HG03108 (cell line): ENCODE measurements around the gene BCL2L15.

Experiments used
- ATAC-seq: cut with Tn5 transposase; IDR thresholded peaks from one replicate; pipeline ENCODE4 v1.9.1; 2021; ENCODE audit warnings: moderate library complexity; ENCODE audit not compliant: unreplicated experiment

Gene BCL2L15

DNA sequence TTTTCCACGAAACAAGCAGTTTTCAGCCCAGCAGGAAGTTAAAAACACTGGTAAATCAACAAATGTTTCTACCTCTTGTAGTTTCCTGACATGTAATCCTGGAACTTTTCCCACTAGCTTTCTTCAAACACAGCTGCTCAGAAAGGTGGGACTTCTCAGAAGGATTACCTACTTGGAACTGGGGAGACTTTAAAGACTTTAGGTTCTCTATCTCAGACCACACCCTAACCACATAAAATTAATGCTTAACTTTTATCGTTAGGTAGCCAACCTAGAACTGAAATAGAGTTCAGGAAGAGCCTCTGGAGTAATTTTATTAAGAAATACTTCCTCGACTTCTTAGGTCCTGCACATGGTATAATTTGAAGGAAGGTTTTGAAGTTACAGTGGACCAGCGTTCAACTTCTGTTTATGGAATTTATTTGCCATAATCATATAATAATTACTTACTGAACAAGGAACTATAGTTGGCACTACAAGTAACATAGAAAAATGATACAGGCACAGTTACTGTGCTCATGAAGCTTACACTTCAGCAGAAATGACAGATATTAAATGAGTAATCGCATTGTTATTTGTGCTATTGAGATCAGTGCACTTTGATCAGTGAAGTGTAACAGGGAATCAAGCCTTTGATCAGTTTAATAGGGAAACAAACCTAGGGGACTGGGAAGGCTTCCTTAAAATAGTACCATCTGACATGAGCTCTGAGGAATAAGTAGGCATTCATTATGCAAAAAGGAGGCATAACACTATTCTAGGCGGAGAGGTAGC, at the start of gene BCL2L15:
Gene BCL2L15, minus strand, starts transcription at position 180 of the 774 bp plus-strand sequence. CDS start 206 bp downstream, outside the sequence.
- ATAC-seq: no peak

DNA sequence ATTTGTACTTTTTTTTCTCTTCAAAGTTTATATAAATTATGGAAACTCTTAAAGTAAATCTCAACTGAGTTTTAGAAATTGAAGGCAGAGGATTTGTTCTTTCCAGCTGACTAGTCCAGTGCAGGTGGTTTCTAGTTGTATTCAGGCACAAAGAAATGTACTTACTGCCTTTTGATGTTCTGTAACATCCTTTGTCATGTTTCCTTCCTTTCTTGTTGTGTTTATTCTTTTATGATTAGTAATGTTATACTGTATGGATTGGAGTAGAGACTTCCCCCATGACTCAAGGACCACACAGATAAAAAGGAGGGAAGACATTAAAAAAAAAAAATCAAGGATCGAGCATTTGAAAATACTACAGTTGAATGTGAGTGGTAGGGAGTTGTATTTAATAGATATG, 49.8 kb upstream of the BCL2L15 start:
- no peak for ATAC-seq

DNA sequence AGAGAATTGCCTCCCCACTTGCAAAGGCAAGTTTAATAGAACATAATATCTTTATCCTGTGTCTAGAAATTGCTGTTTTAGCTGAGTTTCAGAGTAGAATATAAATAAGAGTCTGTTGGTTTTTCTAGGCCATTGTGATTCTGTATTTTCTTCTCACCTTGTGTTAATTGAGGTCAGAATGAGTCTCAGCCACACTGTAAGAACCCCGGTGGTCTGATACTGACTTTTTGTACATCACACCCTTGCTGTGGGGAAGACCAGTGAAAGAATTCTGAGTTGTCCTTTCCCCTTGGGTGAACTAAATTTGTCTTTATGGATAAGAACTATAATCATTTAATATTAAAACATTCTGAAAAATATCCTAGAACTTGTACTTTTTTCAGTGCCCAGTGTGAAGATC, 48.6 kb upstream of the BCL2L15 start:
- ATAC-seq: no peak

DNA sequence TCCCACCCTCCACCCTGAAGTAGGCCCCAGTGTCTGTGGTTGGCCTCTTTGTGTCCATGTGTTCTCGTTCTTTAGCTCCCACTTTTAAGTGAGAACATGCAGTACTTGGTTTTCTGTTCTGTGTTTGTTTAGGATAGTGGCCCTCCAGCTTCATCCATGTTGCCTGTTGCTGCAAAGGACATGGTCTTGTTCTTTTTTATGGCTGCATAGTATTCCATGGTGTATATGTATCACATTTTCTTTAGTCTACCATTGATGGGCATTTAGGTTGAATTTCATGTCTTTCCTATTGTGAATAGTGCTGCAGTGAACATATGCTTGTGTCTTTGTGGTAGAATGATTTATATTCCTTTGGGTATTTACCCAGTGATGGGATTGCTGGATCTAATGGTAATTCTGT, 47.8 kb upstream of the BCL2L15 start:
- no peak for ATAC-seq

DNA sequence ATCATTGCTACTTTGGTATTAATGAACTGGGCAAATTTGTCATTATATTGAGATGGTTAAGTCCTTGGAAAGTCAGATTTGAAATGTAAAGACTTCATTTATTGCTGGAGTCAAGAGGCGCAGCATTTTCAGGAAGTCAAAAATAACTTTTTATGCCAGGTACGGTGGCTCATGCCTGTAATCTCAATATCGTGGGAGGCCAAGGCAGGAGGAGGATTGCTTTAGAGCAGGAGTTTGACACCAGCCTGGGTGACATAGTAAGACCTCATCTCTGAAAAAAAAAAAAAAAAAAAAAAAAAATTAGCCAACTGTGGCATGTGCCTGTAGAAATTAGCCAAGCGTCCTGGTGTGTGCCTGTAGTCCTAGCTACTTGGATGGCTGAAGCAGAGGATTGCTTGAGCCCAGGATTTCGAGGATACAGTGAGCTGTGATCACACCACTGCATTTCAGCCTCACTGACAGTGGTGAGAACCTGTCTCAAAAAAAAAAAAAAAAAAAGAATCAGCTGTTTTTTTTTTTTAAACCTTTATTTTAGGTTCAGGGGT, 47.2 kb upstream of the BCL2L15 start:
- ATAC-seq: no peak

DNA sequence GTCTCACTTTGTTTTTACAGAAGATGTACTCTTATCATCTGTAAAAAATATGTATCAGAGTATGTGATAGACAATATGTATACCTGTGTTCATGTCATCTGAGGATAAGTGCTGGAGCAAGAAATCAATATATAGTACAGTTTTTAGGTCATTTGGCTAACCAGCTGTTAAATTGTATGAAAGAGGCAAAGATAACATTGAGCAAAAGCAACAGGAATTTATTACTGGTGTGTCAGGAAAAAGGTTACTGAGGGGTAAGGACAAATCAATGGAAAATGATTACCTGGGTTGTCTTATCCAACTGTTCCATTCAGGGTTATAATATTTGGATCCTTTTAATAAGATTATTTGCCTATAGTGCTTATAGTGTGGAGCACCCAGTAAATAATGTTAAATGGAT, 46.6 kb upstream of the BCL2L15 start:
- no peak for ATAC-seq

DNA sequence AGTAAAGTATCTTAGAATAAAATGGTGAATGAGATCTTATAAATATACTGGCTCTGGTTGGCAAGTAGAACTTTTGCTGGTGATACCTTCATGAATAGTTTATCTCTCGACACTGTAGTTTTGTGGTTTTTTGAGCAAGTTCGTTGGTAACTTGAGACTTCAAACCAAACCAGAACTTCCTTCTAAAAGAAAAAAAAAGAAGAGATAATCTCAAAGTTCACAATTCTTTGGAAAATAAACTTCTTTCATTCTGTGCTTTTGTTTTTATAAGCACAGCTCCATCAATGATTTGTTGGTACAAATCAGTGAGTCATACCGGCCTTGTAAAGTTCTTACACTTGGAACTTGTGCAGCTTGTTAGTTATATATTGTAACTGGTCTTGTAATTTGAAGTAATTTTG, 44.1 kb upstream of the BCL2L15 start:
- ATAC-seq: no peak

DNA sequence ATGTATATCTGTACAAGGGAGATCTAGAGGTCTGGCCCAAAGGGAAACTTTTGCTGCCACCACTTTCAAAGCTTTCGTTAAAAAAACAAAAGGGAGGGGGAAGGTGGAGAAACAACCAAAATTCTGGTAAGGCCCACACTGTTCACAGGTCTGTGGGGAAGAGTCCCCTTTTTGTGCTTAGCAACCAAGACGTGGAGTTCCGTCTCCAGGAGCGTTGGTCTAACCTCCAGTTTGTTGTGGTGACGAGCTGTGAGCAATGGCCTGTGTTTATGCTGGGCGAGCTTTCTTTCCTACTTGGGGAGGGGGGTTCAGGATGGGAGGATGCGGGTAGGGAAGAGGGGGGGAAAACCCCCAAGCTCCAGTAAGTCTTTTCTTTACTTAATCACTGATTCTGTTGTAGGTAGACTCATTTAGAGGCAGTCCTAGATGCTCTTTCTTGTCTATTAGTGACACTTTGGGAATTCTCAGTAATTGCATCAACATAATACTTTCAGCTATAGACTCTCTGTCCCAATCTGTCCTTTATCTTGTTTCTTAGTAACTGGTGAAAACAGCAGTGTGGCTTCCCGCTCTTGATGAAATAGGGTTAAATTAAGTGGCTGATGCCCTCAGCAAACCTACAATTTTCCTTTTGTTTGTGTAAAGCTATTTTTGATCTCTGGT, 43.2 kb upstream of the BCL2L15 start:
- peak; percentile 24 for ATAC-seq

DNA sequence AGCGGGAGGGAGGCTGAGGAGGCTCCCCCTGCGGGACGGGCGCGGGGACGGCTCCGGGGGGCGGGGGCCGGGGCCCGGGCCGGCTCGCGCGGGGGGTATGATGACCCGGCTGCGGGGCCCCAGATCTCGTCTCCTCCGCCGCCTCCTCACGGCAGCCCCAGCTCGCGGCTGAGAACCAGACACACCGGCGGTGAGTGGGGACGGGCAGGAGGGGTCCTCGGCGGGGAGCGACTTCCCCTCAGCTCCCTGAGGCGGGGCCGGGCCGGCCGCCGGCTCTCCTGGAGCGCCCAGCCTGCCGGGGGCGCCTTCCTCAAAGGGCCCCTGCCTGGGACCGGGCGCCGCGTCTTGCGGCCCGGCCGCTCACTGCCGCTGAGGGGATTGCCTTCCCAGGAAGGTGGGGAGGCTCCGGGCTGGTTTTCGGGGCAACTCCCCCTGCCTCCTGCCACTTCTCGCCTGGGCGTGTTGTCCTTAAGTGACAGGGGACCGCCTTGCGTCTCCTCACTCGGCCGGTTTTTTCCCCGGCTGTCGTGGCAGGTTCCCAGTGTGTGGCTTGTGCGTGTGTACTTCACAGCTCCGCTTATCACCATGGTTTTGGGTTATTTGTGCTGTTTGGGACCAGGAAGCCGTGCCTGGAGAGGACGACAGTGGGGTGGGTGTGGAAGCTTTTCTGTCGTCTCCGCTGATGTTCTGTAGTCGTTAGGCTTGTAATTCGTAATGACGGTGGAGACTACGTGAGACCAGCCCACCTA, 42.5 kb upstream of the BCL2L15 start:
- ATAC-seq: peak; percentile 24

DNA sequence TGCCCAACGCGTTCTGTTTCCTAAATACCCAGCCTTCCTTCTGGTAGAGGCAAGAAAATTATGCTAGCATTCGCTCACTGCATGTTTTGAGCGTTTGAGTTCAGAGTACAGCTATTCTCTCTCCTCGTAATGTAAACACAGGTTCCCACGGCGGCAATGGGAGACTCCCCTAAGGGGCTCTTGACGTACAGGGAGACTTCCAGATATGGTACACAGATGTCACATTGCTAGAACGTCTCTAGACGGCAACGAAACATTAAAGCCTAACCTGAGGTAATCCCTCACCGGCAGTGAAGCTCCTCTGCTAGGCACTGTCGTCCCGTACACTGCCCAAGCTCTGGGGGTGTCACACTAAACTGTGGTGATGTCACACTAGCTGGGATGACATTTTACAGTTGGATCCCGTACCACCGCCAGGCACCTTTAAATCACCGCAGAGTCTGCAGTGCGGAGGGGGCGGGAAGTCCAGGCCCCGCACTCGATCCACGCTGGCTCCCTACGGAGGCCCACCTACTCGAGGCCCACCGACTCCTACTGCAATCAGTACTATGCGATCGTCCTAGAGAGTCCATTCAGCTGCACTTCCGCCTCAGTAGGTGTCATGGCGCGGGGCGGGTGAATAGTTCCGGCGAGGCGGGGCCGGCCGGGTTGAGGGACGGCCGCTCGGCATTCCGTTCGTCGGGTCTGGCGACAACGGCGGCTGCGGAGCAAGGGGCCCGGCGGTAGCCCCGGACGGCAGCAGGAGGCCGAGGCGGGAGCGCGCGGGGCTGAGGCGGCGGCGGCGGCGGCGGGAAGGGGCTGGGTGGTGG, 41.8 kb upstream of the BCL2L15 start, which contains the start of gene HIPK1:
Gene HIPK1, plus strand, starts transcription at position 384 of the 809 bp plus-strand sequence.
- peak; percentile 59 for ATAC-seq

DNA sequence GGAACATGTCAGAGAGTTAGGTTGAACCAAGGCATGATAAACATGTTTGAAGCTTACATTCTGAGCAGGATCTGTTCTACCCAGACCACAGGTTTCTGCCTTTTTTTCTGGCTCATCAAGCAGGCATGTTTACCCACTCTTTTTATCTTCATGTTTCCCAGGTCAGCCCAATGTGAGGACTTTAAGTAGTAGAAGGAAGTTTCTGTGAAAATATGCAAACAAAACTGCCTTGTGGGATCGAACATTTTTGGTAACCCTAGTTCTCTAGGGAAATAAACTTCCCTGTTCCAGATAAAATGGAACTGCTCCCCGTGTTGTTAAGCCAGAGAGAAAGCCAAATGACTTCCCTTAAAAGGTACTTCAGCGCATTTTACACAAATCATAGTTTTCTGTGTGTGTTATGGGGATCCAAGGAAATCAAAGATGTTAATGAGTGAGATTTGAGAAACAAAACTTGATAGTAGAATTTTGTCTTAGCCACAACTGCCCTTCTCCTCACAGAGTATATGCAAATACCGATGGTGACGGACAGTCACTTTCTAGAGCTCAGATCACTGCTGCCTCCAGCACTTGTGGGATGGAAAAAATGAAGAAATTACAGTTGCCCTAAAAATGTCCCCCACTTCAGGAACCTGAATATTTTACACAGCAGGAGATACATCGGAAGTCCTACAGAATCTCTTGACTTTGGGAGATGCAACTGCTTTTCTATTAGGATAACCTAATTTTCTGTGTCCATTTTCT, 41.0 kb upstream of the BCL2L15 start:
- ATAC-seq: no peak

DNA sequence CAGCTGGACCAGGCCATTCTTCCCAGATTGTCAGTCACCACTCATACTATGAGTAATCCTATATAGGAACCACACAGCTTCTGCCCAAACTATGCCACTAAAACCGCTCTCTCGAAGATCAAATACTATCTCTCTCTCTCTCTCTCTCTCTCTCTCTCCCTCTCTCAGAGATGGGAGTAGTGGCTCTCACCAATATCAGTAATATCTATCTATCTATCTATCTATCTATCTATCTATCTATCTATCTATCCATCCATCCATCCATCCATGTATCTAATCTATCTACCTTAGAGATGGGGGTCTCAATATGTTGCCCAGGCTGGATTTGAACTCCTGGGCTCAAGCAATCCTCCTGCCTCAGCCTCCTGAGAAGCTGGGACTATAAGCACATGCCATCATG, 37.1 kb upstream of the BCL2L15 start:
- ATAC-seq: no peak

DNA sequence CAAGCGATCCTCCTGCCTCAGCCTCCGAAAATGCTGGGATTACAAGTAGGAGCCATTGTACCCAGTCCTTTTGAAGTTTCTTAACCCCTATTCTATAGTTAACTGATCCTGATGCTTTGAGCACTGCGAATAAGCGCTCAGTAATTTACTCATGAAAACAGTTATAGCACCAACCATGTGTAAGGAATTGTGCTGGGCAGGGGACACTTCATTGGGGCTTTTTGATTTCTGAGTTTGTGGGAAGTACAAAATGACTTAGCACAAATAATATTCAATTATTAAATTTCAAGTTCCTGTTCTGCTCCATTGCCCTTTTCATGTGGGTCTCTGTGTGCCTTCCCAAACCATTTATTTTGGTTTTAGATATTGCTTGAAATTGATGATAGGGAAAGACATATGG, 35.6 kb upstream of the BCL2L15 start:
- ATAC-seq: no peak

DNA sequence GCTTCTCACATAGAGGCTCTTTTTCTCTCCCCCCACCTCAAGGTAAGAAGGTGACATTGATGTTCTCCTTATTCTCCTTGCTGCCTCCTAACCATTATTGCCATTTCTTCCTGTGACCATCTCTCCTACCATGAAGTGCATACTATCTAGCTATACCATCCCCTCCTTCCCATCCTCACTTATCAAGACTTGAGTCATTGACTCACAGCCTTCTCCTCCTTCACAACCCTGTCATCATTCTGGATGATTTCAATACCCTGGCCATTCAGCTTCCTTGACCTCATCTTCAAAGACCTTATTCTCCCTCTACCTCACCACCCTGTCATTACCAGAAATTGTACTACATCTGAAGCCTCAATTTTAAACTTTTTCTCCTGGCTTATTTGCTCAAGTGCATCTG, 30.9 kb upstream of the BCL2L15 start:
- ATAC-seq: no peak

DNA sequence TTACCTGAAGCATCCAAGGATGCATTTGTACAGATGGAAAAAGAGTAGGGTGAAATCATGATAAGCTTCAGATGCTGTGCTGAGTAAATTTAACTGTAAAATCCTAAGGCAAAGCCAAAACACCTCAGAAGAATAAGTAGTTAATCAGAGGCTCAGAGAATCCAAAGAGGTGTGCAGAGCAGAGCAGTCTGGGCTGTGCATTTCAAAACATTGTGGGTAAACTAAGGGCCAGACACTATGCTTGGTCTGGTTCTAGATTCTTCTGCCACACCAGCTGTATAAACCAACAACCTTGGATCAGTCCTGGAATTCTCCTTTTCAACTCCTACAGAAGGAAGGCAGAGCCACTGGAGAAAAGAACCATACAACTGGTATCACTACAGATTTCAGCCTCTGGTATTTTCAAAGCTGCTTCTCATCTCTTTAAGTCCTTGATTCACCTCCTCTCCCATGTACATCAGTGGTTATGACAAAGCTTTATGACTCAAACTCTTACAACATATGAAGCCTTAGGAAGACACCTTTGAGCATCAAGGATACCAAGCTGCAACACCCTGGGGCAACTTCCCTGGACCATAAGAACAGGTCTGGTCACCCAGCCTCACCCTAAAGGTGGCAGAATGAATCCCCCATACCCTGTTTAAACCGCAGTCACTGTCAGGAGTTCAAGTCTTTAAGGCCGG, 30.2 kb upstream of the BCL2L15 start:
- no peak for ATAC-seq

DNA sequence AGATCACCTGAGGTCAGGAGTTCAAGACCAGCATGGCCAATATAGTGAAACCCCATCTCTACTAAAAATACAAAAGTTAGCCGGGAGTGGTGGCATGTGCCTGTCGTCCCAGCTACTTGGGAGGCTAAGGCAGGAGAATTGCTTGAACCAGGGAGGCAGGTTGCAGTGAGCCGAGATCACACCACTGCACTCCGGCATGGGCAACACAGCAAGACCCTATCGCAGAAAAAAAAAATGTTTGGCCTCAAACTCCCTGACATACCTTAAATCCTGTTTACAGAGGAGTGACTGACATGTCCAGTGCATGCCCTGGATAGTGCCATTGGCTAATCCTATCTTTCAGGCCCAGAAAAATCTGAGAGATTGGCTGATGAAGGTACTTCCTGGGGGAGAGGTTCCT, 29.6 kb upstream of the BCL2L15 start:
- no peak for ATAC-seq

DNA sequence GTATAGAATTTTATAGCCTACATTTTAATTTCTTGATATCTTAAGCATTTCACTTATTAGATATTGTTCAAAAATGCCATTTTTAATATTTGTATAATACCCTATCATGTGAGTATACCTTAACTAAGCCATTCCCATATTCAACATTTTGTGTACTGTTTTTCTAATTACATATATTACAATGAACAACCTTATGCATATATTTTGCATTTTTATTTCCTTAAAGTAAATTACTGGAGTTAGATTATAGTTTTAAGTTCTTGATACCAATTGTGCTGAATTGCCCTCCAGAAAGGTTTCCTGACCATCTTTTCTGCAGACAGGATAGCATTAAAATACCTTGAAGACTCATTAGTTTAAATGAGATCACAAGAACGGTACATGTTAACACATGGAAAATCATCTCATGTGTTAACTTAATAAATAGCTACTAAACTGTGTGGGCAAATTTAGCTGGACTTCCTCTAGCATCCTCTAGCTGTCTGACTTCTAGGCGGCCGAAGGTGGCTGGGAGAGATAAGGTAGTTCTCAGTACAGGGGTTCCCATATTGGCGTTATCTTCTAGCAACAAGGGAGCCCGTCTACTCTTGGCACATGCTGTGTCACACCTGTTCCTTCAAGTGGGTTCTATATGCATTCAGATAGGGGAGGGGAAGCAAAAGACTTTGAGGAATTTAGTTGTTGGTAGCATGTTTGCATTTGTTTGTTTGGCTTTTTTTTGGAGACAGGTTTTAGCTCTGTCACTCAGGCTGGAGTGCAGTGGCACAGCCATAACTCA, 26.7 kb upstream of the BCL2L15 start:
- no peak for ATAC-seq

DNA sequence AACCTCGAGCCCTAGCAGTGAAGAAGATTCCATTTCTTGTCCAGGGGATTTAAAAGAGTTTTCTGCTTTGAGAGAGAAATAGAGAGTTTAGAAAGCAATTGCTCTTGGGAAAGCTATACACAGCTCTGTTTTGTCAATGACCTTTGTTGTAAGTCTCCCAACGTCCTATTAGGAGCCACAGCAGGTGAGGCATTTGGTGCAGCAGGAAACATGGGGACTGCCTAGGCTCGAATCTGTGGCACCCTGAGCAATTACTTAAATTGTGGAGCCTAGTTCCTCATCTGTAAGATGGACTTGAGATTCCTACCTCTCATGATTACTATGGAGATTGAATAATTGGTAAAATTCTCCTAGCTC, 25.9 kb upstream of the BCL2L15 start:
- no peak for ATAC-seq
